ENCODE results near the gene GLA.

The GLA gene

DNA sequence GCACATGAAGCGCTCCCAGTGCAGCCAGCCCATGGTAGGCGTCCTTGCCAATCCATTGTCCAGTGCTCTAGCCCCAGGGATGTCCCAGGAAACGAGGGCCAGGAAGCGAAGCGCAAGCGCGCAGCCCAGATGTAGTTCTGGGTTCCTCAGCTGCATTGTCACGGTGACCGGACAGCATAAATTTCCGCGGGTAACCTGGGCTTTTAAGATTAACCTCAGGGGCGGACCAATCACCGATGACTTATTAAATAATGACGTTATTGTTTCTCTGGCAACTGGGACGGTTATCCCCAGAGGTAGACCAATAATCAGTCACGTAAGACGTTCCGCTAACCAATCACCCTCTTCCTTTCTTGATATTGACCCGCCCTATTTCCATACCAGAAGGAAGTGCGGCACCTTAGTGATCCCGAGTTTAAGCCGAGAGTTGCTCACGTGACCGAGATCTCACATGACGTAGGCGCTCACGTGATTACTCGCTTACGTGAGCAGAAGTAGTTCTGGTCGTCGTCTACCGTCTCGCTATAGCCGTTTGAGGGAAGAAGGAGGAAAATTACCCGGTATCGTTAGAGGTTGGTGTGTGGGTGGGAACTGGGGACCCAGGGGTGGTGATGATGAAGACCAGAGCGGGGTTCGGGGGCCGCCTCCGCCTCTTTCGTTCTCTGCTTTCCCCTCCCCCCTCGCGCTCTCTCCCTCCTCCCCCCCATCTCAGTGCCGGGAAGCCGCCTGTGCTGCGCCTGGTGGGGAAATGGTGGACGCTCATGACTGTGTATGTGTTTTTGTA, at the start of gene GLA, which contains the start of gene HNRNPH2:
Gene GLA, minus strand, starts transcription at position 178 of the 784 bp plus-strand sequence. Its CDS starts 22 bp downstream, at position 156.
Gene HNRNPH2, plus strand, starts transcription at position 475 of the 784 bp plus-strand sequence. CDS start 3,767 bp downstream, outside the sequence.
- no peak for DNase-seq

DNA sequence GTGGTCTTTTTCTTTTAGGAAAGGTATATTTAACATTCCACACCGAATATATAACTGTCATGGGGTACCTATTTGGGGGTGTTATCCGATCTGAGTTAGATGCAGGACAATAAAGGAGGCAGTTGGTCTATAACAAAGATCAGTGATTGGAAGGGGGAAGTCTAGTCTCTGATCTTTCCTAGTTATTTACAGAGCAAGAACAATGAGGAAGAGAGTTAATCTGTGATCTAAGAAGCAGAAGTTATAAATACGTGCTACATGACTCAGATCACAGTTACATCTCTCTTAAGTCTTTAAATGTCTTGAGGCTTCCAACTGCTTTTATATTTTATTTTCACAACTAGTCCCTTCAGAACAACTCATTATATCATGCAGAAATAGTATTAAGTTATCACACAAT, 44.3 kb upstream of the GLA start:
- DNase-seq, result no peak

DNA sequence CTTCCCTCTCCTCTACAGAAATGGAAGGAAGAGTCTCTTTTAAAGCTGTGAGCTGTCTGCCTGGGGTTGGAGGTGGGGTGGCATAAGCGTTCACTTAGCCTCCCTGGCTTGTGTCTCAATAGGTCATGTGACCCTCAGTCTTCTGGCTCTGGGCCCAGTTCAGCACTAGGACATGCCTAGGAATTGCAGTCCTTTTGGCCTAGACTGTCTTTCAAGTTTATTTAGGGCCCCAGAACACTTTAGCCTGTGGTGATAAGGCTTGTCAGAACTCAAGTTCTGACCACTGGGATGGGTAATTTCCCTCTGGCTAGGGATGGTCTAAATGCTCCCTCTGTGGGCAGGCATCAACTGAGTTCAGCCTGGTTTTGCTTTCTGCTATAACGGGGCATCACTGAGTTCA, 43.2 kb upstream of the GLA start:
- no peak for DNase-seq

DNA sequence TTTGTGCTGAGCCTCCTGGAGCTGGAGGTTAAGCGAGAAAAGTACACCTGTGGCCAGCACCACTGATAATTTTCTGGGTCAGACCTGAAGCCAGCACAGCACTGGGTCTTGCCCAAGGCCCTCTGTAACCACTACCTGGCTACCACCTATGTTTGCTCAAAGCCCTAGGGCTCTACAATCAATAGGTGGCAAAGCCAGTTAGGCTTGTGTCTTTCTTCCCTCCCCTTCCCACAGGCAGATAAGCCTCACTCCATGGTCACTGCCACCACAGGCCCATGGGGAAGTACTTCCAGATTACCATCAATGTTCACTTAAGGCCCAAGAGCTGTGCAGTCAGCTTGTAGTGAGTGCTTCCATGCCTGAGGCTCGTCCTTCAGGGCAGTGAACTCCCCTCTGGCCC, 42.4 kb upstream of the GLA start:
- no peak for DNase-seq

DNA sequence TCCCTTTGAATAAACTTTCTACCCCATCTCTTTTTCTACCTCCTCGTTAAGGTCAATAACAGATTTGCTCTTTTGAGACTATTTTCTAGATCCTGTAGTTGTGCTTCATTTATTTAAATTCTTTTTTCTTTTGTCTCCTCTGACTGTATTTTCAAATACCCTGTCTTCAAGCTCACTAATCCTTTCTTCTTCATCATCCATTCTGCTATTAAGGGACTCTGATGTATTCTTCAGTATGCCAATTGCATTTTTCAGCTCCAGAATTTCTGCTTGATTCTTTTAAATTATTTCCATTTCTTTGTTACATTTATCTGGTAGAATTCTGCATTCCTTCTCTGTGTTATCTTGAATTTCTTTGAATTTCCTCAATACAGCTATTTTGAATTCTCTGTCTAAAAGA, 41.6 kb upstream of the GLA start:
- DNase-seq, result no peak

DNA sequence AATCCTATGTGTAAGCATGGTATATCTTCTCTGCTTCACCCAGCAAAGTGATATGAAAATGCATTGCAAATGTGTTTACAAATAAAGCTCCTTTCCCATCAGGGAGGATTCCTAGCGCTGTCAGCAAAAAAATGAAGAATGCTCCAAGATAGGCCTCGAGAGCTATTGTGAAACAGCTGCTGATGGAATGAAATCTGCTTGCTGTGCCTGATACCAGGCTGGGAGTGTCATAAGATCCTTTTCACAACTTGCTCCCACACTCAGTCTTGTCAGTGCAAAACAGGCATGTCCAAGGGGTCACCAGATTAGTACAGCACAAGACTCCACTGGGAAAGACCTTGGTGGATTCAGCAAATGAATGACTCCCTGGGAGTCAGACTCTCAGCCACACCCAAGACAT, 34.4 kb upstream of the GLA start:
- no peak for DNase-seq

DNA sequence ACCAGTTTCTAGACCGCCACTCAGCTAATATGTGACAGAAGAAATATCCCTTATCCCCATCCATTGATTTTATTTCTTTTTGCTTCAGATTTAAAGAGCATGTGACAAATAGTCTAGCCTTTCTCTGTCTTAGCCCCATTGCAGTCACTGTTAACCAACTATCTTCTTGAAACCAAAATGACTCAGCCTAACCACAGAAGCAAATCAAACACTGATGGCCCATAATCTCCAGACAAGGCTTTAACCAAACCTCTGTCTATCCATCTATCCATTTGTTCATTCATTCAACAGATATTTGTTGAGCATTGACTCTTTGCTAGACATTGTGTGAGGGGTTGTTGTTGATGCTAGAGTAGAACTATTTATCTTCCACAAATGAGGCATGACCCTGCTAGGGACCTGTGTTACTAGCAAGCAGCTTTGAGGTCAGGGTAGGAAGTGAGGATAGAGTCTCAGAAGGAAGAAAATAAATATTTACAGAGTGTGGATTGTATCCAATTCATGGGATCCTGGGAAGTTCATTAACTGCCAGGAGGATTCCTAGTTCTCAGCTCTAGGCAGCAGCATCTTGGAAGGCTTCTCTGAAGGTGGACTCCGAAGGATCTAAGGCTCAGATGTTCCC, 22.8 kb upstream of the GLA start:
- no peak for DNase-seq

DNA sequence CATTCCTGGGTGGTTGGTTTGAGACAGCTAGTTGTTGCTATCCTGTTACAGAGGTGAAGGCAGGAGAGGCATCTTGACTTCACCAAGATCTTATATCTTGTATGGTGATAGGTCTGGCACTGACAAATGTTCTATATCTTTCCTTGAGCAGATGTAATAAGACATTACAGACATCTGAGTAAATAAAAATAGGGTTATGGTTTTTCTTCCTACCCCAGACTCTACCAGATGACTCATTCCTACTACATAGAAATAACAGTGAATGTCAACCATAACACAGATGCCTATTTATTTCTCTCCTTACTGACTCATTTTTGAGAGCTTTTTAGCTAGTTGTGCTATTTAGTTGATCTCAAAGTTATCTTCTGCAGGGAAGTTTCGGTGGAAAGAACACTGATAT, 22.2 kb upstream of the GLA start:
- no peak for DNase-seq

DNA sequence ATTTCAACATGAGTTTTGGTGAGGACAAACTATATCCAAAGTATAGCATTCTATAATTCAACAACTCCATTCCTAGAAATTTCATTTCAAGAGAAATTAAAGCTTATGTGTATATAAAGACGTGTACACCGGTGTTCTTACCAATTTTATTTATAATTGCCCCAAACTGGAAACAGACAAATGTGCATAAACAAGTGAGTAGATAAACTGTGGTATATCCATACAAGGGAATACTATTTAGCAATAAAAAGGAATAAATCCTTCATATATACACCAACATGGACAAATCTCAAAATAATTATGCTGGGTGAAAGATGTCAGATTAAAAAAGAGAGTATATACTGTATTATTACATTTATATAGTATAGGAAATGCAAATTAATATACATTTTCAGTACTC, 20.2 kb upstream of the GLA start:
- DNase-seq, result no peak

DNA sequence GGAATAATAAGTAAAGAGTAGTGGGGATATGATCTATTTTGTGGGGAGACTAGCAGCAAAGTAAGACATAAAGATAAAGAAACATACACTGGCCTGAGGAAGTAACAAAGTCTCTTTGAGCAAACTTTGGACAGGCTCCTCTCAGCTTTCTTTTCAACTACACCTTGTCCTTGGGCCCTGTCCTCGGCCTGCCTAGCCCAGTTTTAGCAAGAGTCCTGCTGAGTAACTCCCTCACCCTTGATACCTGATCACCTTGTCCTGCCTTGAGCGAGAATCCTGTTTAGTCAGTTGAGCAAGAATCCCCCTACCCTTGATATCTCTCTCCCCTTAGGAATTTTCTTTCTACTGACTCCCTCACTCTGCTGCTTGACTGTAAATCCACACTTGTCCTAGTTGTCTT, 11.8 kb upstream of the GLA start:
- DNase-seq, result no peak

DNA sequence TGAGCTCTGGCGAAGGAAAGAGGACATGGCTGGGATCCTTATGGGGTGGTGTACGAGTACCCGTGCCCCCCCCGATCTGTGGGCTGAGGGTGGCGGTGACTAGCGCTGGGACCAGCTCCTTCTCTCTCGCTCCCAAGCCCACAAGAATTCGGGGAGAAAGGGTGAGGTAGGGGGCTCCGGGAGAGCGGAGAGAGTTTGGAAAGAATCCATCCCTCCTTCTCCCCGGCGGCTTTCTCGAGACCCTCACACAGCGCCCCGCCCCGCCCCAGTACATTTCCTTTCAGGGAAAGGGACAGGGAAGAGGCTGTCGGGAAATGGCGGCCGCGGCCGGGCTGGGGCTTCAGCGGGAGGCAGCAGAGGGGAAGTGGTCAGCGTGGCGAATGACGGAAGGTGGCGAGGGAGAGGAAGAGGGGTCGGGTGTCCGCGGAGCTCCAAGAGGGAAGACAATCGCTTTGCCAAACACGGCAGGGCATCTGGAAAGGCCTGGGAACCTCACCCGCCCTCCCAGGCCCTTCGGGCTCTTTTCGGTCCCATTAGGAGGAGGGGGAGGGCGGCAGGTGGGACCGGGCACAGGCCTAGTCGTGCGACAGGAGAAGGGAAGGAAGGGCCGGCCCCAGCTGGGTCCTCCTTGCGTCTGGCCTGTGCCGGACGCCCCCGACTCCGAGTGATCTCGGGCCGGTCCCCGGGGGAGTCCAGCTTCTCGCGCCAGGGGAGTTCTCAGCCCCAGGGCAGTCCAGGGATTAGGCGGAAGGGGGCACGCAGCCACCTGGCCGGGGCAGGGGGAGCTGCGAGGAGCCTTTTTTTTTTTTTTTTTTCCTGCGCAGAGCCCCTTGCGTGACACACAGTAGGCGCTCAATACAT, 10.5 kb upstream of the GLA start:
- peak; percentile 4 for DNase-seq

DNA sequence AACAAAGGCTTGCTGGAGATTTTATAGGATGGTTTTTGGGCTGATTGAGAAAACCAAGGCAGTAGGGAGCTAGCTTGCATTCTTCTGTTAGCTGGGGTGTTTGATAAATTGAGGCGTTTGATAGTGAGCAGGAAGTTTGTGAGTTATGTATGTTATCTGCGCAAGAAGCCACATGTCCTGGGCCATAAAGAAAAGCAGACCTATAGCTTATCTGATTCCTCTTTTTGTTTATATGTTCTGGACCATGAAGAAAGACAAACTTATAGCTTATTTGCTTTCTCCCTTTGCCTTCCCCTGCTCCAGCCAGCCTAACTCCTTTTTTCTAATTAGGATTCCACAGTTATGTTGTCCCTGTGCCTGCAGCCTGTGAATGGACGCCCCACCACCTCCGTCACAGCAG, 9.5 kb upstream of the GLA start:
- DNase-seq, result no peak

DNA sequence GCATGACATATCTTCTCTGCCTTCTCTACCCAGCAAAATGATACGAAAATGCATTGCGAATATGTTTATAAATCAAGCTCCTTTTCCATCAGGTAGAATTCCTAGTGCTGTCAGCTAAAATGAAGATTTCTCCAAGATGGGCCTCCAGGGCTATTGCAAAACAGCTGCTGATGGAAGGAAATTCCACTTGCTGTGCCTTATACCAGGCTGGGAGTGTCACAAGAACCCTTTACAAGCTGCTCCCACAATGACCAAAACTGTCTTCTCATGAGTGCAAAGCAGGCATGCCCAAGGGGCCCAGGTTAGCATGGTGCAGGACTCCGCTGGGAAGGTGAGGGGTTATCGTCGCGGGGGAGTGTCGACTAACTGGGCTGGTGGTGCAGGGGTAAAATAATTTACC, 9.0 kb upstream of the GLA start:
- DNase-seq, result no peak

DNA sequence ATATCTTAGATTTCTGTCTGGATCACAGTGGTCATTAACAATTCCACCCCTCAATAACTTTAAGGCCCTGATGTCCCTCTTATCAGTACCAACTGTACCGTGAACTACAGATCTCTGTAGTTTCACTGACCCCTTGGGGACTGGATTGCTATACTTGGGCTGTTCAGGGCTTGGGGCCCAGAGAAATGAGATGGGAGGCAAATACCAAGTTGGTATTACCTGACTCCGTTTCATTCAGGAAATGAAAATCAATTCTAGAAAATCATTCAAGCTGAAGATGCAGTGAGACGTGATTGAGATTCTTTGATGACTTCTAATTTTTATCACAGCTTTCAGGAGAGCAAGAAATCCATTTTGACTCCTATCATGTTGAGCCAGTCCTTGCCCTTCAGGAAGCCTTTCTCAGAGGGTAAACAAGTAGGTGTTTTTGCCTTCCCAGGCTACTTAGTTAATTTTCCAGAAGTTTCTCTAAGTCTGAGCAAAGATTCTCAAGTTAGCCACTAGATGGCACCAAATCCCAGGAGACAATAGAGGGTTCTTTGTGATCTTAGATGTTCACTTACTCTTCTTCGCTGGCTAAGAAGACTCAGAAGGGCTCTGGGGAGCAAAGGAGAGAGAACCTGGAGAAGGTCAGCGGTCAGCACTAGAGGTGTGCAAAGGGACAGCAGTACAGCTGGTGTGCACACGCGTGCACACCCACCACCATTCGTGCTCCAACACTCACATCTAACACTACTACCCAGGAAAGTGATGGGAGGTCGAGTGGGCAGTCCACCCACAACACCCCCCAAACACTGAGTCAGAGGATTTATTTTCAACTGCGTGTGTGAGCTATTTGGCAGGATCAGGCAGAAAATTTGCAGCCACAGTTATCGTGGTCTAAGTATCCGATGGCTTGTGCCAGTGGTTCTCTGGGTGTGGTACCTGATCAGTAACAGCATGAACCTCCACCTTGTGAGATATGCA, 7.7 kb upstream of the GLA start:
- no peak for DNase-seq

DNA sequence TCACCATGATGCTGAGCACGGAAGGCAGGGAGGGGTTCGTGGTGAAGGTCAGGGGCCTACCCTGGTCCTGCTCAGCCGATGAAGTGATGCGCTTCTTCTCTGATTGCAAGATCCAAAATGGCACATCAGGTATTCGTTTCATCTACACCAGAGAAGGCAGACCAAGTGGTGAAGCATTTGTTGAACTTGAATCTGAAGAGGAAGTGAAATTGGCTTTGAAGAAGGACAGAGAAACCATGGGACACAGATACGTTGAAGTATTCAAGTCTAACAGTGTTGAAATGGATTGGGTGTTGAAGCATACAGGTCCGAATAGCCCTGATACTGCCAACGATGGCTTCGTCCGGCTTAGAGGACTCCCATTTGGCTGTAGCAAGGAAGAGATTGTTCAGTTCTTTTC, 4.3 kb upstream of the GLA start:
- no peak for DNase-seq

DNA sequence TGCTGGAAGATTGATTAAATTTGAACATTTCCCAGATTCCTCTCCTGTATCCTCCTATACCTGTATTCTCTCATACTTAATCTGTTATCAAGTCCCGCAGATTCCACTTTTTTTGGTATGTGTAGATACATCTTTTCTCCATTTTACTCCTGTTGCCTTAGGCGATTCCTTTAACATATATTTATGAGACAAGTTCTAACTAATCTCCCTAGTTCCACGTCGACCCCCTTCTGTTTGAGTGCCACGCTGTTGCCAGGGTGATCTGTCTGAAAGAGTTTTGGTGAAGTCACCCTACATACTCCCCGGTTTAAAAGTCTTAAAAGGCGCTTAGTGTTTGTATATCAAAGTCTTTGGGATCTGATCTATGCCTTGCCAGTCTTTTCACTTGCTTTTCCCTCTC, 2.7 kb upstream of the GLA start:
- no peak for DNase-seq

DNA sequence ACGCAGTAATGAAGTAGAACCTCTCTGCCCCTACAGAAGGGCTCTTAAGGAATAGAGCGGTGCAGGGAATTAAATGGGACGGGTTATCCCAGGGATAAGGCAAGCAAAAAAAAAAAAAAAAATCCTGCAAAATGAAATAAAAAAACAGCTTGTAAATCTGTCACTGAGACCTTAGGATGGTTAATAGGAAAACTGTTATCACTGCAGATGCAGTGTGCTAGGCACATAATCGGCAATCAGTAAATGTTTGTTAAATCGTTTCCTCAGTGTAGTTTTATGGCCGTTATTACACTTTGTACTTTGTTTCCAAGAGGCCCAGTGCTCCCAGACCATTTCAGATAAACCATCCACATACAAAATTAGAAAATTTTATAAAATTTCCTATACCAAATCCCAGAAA, 1.3 kb upstream of the GLA start:
- no peak for DNase-seq

DNA sequence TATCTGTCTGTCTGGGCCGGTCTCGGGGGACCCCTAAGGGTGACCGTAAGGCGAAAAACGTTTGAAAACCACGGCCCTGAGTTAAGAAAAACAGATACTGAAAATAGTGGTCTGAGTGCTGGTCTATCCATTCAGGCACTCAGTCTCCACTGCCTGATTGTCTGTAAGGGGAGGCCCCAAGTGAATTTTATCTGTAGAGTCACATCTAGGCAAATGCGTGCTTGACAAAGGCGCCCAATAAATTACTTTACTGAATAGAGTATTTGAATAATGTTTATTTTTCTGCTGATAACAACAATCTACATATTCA, 762 bp upstream of the GLA start:
- no peak for DNase-seq

DNA sequence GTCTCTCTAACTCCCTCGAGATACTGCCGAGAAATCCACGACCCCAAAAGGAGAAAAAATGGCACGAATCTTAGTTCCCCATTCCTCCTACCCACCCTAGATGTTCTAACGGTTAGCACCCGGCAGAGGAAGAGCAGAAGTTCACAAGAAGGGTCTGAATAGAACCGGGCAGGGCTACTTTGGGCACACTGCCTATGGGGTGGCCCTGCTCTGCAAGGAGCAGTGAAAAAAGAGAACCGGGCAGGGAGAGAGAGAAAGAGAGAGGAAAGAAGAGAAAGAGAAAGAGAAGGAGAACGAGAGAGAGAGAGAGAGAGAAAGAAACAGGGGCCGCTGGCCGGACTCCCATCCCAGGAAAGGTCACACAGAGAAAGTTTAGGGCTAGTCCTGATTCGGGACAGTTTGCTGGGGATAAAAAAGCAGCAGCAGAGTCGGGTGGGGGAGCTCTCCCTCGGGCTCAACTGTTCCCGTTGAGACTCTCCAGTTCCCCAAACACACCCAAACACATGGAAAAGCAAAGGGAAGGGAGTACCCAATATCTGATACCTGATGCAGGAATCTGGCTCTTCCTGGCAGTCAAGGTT, 468 bp downstream of the GLA start:
- DNase-seq, result no peak

DNA sequence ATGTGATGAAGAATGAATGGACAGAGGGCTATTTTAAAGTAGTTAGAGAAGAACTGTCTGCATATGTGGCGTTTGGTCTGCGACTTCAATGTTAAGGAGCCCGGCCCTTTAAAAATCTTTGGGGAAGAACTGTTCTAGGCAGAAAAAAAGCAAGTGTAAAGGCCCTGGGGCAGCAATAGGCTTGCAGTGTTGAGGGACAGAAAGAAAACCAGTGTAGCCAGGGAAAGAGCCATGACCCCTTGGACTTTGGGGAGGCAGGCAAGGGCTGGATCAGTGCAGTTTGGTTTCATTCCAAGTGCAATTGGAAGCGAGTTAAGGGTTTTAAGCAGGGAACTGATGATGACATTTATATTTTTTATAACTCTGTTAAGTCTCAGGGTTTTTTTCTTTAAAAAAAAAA, 7.9 kb downstream of the GLA start:
- no peak for DNase-seq

DNA sequence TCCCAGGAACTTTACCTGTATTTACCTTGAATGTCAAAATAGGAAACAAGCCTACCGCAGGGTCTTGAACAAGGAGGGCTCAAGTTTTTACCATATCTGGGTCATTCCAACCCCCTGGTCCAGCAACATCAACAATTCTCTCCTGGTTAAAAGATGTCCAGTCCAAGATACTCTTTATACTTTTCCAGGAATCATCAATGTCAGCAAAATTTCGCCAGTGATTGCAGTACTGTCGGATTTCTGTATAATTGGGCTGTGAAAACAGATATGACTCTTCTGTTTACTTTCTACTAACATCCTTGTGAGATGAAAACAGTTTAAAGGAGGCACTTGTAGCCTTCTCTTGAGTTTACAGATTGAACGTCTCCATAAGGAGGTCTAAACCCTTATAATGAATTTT, 9.0 kb downstream of the GLA start:
- DNase-seq, result no peak

DNA sequence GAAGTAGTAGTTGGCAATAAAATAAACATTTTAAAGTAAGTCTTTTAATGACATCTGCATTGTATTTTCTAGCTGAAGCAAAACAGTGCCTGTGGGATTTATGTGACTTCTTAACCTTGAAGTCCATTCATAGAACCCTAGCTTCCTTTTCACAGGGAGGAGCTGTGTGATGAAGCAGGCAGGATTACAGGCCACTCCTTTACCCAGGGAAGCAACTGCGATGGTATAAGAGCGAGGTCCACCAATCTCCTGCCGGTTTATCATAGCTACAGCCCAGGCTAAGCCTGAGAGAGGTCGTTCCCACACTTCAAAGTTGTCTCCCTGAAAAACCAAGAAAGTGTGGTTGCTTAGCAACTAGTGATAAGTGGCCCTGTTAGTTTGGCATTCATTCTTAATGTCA, 9.9 kb downstream of the GLA start:
- no peak for DNase-seq
